Gastrocnemius medialis (tissue), 4 donors: ENCODE measurements around the gene ZFYVE26.

Experiments
- CTCF ChIP-seq, 5 experiments: fragments of 450-650 bp in 3 of 5; fragments of 200-600 bp in 2 of 5; sonication (generic) in 2 of 5; IDR thresholded peaks in 4 of 5; conservative IDR thresholded peaks in 1 of 5; 1 replicate in 4 of 5; 2 replicates in 1 of 5; pipeline ENCODE4 v1.5.1; 2016 to 2019; ENCODE audit warnings: antibody characterized with exemption in 5 of 5, mild to moderate bottlenecking in 3 of 5, moderate library complexity in 3 of 5
- POLR2A ChIP-seq, 2 donors: fragments of 450-650 bp; IDR thresholded peaks; one replicate each; pipeline ENCODE4 v1.6.1; 2017; ENCODE audit warnings: antibody characterized with exemption in 2 of 2, mild to moderate bottlenecking in 2 of 2, moderate library complexity in 2 of 2

- TF ChIP-seq CTCF (IDR thresholded peaks at IDR 0.05 in 4 of 5, conservative IDR thresholded peaks at IDR 0.05 in 1 of 5): no peak
- no peak for TF ChIP-seq POLR2A (IDR thresholded peaks at IDR 0.05)
Measured at GRCh38 chr14:67798731-67799130, 17.7 kb downstream of the ZFYVE26 start.
